IPS-18c (cell line): ENCODE results near the gene THTPA.
A peak's percentile ranks its signal among the peaks of the same experiment; 100 is the strongest.

ENCODE experiments used
- H3K4me3 ChIP-seq: 2 replicates; pipeline ENCODE4 v1.7.0; 2013; ENCODE audit warnings: low read depth, mild to moderate bottlenecking, low read length, moderate library complexity; ENCODE audit not compliant: insufficient read depth
- H3K9me3 ChIP-seq: one replicate; pipeline ENCODE4 v1.6.1; 2013; ENCODE audit warnings: mild to moderate bottlenecking, low read length, moderate library complexity; ENCODE audit not compliant: control insufficient read depth, insufficient read depth

The THTPA gene, protein sequence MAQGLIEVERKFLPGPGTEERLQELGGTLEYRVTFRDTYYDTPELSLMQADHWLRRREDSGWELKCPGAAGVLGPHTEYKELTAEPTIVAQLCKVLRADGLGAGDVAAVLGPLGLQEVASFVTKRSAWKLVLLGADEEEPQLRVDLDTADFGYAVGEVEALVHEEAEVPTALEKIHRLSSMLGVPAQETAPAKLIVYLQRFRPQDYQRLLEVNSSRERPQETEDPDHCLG

DNA sequence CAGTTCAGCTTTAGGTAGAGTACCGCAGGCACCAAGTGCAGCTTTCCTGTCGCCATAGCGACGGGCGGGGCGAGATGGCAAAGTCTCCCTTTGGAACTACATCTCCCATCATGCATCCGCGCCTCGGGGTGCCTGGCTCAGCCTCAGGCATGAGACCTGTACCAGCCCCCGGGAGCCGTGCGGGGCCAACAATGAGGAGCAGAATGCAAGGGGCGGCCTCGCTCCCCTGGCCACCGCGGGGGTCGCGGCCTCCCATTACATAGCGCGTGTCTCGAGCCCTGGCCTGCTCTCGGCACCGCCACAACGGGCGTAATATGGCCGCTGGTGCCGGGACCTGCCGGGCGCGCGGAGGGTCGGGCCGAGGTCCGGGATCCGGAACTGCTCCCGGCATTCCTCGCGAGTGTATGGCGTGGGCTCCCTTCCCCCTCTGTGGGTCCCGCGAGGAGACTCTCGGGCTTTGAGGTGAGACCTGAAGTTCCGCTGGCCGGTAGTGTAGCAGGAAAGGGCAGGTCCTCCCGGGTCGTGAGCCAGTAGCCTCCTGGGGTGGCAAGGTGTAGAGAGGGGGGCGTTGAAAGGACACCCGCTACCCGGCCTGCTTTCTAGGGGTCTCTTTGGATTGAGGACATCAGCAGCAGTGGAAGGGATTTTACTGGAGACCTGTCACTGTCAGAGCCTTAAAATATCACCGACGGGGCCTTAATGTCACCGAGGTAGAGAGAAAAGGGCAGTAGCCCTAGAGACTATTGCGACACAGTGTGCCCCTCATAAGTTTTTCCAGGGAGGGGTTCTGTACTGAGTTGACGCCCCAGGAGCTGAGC is at the start of gene THTPA:
Gene THTPA, plus strand, starts transcription at position 390 of the 818 bp plus-strand sequence. CDS start 487 bp downstream, outside the sequence.
- Histone ChIP-seq H3K4me3 (peak within 1 kb of the TSS; percentile 95), H3K9me3 (peaks cover 2% of the 10 kb centered on the region)

DNA sequence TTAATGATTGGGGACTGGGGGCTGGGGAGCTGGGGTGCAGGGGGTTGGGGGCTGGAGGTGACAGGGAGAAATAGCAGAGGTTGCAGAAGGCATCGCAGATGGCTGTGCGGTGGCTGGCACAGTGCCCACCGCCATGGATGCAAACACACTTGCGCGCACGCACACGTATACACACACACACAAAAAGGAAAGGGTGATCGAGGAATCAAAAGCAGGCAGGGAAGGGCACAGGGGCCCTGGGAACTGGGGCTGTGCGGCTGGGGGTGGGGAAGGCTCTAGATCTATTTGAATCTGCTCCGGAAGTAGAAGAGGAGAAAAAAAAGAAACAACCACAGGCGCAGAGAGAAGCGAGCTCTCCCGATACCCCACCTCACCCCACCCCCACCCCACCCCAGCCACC is 43.9 kb upstream of the THTPA start:
- H3K4me3 ChIP-seq, result no peak overlapping the region
- H3K9me3 ChIP-seq, result peaks cover 2% of the 10 kb centered on the region

DNA sequence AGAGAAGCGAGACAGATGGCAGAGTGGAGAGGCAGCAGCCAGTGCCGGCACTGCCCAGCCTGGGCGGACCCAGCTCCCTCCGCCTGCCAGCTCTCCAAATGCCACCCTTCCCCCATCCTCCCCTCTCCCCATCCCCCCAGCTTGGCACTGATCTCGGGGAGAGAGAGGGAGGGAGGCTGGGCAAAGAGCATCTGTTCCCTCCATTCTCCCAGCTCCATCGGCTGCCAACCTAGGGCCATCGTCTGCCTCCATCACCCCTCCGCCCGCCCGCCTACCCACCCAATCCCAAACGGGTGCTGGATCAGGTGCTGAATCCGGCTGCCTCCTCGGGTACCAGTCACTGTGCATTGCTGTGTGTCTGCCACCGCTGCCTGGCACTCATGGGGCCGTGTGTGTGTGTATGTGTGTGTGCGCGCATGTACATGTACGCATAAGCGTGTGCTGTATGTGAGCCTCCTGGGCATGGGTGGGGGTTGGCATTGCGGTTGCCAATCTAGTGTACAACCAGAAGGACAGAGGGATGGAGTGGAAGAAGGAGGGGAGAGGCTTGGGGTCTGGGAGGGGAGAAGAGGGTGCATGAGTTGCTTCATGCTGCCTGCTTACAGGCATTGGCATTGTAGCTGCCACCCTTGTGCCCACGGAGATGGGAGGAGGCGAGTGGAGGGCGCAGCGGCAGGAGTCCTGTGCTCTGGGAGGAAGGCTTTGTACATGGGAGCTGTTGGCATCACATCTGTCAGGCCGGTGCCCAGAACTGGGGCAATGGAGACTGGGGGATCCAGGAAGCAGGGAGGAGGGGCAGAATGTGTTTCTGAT is 42.9 kb upstream of the THTPA start:
- Histone ChIP-seq H3K9me3 (peaks cover 2% of the 10 kb centered on the region), H3K4me3 (no peak overlapping the region)

DNA sequence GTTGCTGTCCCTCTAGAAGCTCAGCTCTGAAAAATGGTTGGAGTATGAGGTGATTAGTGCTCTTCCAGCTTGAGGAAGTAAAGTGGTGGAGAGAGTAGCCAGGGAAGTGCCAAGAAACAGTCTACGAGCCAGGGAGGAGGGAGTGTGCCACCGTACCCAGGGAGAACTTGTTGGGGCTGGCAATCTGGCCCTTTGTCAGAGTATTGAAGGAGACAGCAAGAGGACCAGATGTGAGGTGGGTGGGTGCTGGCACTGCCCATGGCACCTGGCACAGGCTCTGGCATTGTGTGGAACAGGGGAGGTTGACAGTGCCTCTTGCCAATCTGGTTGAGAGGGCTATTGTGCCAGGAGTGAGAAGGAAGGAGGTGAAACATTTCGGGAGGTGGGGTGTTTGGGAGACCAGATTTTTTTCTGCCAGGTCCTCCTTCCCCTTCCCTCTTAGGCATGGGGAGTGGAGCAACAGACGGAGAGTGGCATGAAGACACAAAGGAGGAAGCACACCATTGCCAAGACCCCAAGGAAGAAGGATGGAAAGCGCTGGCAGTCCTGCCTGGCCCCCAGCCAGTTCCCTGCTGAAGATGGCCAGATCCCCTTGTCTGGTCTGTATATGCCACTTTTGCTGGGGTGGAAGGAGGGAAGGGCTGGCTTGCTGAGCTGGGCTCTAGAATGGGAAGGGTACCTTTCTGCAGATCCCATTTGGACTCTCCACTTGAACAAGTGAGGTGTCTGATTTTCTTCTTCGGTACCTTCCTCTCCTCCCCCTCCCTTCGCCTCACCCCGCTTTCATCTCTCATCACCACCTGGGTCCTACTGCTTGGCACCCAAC is 42.0 kb upstream of the THTPA start:
- no peak overlapping the region for H3K4me3 ChIP-seq
- no peaks in the 10 kb centered on the region for H3K9me3 ChIP-seq

DNA sequence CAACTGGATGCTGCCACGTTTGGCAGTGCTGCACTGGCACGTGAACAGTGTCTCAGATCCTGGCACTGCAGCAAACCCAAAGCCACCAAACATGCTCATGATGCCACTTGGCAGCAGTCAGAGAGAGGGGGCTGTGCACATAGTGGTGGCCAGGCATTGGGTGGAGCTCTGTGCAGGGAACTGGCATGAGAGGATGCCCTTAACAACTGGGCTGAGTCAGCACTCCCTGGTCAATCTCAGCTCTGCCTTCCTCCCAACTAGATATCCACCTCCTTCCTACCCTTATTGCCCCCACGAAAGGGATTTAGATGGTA is 41.5 kb upstream of the THTPA start:
- Histone ChIP-seq H3K9me3 (no peaks in the 10 kb centered on the region), H3K4me3 (no peak overlapping the region)

DNA sequence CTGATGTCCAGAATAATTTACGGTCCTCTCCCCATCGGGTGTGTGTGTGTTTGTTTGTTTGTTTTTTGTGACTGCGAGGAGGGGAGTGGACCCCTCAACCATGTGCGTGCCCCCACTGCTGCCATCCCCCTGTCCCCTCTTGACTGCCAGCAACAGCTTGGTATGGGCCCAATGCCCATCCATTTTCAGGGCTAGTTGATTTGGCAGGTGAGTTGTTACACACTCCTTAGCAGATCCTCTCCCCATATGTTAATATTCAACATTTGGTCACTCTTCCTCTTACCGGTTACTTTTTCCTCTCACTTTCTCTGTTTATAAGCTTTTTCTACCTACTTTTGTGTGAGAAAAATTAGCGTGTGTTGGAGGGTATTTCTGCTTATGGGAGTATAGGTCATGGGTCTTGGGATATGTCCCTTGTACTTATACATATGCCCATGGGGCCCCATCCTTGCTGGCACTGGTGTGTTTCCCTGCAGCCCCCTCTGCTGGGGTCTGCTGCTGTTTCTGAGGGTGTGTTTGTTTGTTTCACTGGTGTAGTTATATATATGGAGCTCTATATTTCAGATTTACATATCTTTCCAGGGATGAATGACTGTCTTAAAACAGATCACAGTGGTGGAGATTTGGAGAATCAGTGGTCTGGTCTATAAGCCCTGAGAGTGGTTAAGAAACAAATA is 38.3 kb upstream of the THTPA start:
- no peak overlapping the region for H3K4me3 ChIP-seq

DNA sequence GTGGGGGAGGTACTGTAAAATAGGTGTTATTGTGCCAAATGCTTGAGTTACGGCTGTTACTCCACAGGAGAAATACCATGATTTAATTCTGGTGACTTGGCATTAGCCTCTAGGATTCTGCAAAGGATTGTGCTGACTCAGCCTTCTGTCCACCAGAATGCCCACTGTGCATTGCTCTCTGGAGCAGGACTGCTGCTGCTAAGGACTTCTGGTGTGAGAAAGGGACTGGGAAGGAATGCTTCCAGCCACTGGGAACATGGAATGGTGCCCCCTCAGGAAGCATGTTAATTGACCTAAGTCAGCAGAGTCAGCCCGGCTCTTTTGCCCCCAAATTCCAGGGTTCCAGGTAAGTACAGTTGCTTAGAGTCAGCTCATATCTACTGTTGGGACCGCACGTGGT is 37.4 kb upstream of the THTPA start:
- Histone ChIP-seq H3K9me3 (no peaks in the 10 kb centered on the region), H3K4me3 (no peak overlapping the region)

More for the DNA sequence above, 38.3 kb upstream of the THTPA start:
- no peaks in the 10 kb centered on the region for H3K9me3 ChIP-seq

DNA sequence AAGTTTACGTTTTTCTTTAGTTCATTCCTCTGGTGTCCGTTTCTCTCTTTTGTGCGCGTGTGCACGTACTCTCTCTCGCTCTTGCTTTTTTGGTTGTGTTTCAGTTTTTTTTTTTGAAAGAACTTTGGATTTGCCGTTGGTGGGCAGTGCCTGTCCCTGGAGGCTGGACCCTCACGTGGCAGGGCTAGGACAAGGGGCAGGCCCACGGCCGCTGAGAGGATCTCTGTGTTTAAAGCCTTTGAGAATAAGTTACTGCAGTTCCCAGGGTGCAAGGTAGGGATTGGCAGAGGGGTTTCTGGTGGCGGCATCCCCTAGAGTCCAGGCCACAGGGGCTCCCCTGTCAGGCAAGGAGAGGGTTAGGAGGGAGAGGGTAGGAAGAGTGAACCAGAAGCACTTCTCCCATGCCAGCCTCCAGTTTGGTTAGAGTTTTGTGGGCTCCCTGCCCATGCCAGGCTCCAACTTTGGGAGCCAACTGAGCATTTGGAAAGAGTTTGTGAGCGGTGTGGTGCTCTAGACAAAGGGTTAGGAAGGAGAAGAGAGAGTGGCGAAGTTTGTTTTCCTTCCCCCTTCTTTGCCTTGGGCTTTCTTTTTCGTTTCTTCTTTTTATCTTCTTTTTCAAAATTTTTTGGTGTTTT is 35.1 kb upstream of the THTPA start:
- Histone ChIP-seq H3K4me3 (no peak overlapping the region), H3K9me3 (no peaks in the 10 kb centered on the region)

DNA sequence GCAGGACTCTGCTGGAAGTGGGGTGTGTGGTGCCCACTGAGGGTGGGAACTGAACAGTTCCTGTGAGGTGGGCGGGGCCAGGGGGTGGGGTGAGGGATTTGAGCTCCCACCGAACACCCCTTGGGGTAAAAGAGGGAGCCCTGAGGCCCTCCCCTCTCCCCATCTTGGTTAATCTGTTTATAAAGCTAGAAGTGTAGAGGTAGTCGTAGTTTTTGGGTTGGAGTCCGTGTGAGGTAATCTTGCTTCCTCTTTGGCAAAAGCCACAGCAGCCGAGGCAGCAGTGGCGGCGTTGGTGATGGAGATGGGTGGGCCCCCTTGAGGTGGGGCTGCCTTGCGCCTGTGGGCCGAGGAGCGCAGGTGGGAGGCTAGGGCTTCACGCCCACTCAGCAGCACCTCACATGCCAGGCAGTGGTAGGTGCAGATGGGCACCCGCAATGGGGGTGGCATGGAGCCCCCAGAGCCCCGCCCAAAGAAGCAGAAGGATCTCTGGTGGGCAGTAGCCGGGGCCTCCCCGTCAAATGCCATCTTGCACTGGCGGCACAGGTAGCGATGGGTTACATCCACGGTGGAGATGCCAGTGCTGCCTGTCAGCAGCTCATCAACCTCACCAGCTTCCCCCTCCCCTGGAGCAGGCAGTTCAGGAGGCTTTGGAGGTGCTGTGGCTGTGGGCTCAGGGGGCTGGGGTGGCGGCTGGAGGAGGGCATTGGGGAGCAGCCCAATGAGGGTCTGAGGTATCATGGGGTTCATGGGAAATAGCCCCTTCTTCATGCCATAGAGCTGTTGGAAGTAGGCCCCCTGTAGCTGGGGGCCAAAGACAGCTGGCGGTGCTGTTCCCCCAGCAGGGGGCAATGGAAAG is 34.1 kb upstream of the THTPA start:
- Histone ChIP-seq H3K9me3 (no peaks in the 10 kb centered on the region), H3K4me3 (no peak overlapping the region)

DNA sequence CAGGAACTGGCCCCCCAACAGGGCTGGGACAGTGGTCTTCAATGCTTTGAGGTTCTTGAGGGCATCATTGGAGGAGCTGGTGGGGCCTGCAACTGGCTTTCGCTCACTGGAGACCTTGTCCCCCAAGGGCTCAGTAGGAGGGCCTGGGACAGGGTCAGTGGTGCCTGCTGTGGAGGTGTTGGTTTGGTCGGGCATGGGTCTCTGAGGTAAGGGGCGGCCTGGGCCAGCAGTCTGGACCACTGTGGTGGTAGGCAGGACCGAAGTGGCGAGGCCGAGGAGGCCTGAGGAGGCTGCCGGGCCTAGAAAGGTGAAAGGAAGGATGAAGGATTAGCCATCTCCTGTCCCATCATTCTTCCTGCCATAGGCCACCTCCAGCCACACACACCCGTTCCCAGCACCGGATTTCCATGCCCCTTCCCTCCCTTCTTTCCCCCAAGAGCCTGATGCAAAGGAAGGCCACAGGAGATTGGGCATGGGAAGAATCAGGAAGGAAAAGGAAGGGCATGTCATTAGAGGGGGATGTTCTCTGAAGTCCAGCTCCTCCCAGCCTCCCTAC is 33.4 kb upstream of the THTPA start:
- H3K4me3 ChIP-seq, result no peak overlapping the region

DNA sequence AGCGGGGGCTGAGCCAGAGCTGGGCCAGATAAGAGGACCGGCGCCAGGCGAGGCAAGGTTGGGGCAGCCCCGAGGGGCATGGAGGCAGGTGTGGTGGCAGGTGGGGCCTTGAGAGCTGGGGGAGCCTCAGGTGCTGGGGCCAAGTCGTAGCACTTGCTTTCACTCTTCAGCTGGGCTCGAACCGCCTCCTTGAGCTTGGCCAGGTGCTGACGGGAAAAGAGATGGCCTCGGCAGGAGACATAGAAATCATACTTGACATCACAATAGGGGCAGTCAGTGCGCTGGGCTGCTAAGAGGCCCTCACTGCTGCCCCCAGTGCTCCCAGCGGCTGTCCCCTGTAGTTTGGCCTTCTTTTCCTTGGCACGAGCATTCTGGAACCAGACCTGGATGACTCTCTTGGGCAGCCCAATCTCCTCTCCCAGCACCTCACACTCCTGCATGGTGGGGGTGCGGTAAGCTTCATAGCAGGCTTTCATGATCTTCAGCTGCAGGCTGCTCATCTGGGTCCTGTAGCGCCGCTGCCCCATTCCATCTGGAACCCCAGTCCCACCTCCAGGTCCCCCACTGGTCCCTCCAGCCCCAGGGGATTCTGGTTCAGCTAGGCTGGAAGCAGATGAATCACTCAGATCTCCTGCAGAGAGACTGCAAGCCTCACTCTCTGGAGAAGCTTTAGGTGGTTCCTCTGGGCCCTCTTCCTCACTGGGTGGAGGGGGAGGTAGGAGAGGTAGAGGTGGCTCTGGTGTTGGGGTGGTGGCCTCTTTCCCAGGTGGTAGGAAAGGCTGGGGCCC is 32.6 kb upstream of the THTPA start:
- Histone ChIP-seq H3K4me3 (no peak overlapping the region), H3K9me3 (no peaks in the 10 kb centered on the region)

More for the DNA sequence above, 33.4 kb upstream of the THTPA start:
- no peaks in the 10 kb centered on the region for H3K9me3 ChIP-seq

DNA sequence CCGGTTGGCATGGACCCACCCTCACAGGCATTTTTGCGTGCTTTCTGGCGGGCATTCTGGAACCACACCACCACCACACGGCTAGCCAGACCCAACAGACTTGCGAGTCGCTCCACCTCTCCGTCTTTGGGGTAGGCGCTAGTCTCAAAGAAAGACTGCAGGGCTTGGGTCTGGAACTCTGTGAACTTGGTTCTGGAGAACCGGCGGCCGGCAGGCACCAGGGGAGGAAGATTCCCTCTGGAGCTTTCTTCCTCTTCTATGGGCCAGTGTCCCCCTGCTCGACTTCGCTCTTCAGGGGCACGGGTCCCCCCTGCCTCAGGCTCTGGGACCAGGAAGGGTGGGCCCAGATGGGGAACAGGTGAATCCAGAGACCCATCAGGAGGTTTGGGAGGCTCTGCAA is 31.1 kb upstream of the THTPA start:
- Histone ChIP-seq H3K9me3 (no peaks in the 10 kb centered on the region), H3K4me3 (no peak overlapping the region)

DNA sequence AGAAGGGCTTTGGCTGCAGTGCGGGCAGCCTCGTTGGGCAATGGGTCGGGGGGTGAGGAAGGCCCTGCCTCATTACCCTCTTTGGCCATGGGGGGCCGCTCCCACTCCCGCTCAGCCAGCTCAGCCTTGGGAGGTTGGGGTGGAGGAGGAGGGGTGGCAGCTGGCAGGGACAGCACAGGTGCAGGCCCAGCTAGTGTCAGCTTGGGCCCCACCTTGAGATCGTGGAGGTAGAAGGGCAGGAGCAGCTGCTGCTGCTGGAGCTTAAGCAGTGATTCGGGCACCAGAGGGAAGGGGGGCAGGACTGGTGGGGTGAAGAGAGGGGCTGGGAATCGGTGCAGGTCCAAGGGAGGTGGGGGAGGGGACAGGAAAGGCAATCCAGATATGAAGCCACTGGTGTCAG is 30.5 kb upstream of the THTPA start:
- no peaks in the 10 kb centered on the region for H3K9me3 ChIP-seq
- H3K4me3 ChIP-seq, result no peak overlapping the region

DNA sequence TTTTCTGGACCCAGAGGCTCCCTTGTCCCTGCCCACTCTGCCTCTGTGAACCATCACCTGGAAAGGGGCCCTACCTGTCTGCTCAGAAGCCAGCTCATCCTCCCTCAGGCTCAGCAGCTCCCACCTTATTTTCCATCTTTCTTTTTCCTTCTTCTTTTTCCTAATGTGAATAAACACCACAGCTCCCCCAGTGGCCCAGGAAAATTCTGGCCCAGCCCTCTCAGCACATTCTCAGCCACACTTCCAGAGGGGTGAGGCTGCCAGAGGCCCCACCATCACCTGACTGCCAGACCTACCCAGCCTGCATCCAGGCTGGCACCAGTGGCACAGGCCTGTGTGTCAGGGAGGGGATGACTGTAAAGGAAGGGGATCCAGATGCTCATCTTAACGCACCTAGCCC is 27.5 kb upstream of the THTPA start:
- H3K9me3 ChIP-seq, result no peaks in the 10 kb centered on the region

DNA sequence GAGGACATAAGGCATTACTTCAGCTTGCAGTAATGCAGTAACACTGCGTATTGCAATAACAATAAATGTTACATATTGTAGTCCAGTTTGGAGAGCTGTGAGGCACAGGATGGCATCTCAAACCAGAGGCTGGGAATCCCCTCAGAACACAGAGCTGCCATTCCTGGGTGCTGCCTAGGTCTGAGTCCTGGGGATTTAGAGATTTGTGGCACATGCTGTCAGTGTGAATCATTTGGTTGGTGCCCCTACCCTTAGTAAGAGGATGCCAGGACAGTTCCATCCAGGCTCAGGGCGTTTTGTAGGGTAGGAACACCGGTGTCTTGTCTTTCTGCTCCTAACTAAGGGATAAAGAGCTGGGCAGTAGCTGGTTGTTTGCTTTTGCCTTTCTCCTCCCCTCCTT is 27.1 kb upstream of the THTPA start:
- Histone ChIP-seq H3K4me3 (no peak overlapping the region), H3K9me3 (no peaks in the 10 kb centered on the region)

More for the DNA sequence above, 27.5 kb upstream of the THTPA start:
- H3K4me3 ChIP-seq, result no peak overlapping the region
